Stimulated activated CD4-positive, alpha-beta T cell treated with anti-CD3 and anti-CD28 coated beads, Interleukin-15, amount 100 ng/mL, for 1 hour (primary cell): ENCODE measurements around the gene NRG3.

ENCODE experiments used
- DNase-seq, 2 donors: peaks; one replicate each; pipeline ENCODE4 v3.0.0-alpha.2; 2020; ENCODE audit warnings: low read depth in 1 of 2, low spot score in 1 of 2

Gene NRG3

DNA sequence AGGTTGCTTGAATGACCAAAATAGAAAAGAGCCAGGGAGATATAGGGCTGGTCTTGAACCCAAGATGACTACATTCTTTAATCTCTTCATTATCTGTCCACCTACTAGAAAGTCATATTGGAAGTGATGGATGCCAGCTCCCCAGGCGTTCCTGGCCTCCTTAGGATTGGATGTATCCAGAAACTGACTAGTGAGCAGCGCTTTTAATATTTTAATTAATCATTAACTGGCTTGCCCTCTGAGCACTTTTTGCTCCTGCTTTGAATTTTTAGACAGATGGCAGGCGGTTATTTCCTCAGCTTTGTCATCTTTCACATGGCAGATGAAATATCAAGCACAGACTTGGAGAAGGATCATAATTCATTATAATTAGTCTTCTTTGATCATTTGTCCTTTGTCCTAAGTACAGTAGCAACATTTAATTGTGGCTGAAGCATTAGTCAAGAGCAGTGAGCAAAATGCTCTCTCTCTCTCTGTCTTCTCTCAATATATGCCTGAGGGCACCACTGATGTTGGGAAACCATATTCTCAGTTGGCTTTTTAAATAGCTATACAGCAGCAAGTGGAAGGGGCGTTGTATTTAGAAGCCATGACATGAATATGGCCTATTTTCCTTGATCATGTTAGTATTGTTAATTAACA lies 588.0 kb downstream of the NRG3 start:
- DNase-seq: no peak

DNA sequence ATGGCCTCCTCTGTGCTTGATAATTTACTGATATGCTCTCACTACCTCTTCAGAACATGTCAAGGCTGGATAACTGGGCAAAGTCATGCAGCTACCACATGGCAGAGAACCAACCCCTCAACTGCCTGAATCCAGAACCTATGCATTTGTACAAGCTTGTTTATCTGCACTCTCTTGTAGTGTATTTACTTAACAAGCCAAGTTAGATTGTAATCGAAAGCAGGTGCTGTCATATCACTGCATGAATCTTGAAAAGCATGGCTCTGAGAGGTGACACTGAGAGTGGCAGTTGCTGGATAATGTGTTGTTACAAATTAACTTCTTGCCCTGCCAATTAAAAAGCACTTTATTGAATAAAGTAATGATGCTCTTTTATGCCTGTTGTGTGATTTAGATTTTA lies 588.6 kb downstream of the NRG3 start:
- no peak for DNase-seq

DNA sequence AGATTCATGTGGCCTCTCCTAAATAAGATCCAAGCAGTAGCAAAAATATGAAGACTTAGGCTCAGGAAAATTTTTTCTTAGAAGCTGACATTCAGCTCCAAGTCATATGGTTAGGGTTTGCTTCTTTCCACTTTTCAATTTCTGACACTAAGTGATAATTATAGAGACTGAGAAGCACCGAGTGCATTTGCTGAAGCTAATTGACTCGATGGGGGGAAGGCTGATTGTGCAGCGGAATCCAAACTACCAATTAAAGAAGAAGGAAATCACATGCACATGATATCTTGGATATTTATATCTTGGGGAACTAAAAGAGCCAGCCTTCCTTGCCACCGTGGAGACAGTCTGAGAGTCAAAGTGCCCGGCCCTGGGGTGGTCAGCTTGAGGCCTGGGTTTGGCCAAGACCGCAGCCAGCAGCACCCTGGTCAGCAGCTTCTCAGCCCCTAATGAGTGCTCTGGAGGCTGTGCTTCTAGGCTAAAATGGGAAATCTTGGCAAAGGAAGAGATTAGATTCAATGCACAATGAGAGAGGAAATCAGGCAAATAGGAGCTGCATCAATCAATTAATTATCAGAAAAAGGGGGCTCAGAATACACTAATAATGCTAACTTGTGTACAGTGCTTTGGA lies 589.3 kb downstream of the NRG3 start:
- no peak for DNase-seq

DNA sequence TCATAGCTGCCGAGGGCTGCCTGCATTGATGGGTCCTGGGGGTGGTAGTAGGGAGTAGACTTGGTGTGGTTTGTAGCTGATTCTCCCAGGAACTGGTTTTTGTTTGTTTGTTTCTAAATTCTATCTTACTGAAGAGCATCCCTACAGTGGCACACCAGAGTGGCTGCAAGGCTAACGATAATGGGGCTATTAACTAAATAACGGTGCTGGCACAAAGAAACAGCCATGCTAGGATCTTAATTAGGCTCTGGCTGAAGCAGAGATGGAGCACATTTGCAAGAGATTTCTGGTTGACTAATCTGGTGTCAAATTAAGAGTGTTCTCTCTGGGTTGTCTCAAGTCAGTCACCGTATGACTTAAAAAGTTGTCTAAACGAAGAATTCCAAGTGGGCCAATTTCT lies 590.0 kb downstream of the NRG3 start:
- no peak for DNase-seq

DNA sequence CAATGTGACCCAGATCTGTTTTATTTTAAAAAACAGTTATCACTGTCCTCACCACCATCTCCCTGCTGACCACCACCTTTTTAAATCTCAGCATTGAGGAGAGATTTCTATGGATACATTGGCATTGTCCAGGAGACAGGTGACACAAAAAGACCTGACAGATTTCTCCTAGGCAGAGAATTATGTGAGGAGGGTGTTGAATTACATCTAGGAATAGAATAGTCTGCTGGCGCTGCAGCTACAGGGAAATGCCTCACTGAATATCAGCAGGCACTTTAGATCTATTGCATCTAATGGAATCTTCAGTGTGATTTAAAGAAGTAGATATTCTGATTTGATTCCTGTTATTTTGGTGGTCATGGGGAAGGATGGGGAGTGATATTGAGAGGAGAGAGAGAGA lies 593.5 kb downstream of the NRG3 start:
- DNase-seq: no peak

DNA sequence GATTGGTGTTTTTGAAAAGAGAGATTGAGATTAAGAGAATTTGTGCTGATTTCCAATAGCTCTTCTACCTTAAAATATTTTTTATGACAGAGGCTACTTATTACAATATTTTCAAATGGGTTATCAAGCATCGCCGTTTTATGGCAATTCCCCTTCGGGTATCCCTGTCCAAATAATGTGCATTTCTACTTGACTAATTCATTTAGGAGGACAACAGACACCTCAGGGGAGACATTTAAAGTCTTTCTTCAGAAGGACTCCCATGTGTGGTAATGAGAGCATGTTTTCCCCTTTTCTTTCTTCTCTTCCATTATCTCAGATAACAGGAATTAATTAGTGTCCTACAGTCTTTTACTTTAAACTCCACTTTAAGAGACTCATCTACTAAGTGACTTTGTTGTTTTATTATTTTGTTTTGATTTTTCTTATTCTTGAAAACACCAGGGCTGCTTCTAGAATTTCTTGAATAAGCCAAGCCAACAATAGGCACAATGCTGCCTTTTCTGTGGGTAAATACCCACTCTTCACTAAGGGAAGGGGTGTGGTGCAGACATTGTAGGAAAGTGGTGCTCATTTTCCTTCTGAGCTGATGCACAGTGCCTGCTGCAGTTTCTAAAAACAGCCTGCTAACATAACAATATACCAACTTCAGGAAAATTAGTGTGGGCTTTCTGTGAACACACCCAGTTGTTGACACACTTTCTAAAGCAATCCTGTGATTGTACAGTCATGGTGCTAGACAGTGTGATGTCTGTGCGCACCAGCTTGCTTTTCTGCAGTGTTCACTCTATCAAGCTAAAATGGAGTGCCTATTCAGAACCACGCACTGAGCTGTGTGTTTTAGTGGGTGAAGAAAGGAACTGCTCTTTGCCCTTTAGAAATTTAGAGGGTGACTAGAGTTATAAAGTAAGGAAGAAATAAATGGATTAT lies 597.7 kb downstream of the NRG3 start:
- DNase-seq: no peak

DNA sequence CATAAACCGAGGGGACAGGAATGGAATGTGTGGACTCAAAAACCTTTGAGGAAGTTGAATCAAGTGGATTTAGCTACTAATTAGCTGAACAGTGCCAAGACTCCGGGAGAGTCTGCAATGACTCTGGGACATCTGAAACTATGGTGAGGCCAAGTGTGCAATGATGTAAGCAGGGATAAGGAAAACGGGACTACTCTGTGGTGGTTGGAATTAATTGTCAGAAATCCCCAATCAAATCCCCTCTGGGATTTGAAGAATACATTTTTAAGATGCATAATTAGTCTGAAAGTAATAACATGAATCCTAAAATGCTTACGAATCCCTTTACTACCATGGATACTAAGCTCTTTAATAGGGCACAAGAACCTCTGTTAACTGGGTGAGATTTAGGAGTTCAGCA lies 602.8 kb downstream of the NRG3 start:
- no peak for DNase-seq

DNA sequence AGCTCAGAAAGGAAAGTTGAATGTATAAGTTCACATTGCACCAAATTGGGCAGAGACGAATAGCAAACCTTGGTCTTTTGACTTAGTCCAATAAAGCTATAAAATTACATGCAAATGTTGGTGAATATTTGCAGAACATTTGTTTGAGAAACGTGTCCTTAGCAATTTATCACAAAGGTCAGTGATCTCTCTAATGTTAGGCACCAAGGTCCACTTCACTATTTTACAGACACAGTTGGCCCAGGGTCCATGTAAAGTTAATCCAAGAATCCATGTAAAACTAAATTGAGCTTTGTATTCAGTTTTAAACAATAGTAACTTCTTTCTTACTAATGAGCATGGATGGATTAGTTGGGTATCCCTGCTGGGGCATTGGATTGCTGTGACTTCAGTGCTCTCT lies 617.7 kb downstream of the NRG3 start:
- no peak for DNase-seq

DNA sequence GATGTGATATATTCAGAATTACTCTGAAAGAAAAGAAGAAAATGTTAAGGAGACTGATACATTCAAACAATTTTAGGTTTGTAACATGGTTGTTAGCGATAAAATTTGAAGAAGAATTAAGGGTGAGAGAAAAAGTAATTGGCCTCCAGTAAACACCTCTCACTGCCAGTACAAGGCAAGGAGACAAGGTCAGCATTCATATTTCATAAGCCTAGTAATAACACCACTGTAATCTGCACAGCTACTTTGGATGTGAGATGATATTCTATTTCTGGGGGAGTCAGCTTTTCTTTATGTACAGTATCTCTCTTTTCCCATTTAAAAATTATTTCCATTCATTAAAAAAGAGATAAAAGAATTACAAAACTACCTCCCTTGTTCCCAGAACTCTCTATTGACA lies 621.1 kb downstream of the NRG3 start:
- no peak for DNase-seq

DNA sequence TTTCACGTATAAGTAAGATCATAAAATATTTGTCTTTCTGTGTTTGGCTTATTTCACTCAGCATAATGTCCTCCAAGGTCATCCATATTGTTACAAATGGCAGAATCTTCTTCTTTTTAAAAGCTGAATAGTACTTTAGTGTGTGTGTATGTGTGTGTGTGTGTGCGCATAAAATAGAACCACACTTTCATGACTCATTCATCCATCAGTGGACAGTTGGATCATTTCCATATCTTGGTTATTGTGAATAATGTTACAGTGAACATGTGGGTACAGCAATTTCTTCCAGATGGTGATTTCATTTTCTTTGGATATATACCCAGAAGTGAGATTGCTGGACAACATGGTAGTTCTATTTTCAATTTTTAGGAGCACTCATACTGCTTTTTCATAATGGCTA lies 622.4 kb downstream of the NRG3 start:
- no peak for DNase-seq

DNA sequence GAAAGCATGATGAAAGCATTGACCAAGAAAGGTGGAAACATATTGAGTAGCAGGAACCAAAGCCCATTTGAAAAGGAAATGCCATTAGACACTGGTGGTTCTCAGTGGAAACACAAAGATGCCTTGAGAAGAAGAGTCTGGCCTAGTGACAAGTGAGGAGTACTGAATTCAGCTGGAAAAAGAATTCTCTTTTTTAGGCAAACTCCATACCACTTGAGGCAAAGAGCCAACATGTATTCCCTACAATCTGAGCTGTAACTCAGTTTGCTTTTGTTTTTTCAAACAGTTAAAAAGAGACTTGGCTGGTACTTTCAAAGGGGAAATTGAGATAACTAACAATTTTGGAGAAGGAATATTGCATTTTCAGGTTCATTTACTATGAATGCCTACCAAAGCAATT lies 624.0 kb downstream of the NRG3 start:
- no peak for DNase-seq

DNA sequence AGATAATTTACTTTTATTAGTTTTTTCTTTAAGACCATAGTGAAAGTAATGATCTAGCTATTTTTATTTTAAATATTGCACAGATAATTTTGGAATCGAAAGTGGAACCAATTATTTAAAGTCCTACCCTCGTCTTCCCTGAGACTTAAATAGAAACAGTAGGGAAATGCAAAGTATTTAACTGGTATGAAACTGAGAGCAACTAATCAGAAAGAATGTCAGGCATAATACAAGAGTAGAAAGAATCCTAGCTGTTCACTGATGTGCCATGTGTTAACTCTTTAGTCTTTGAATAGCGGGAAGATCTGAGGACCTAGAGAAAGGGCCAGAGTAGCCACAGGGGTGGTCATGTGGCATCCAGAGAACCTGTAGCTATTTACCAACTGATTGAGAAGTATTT lies 630.0 kb downstream of the NRG3 start:
- DNase-seq: no peak

DNA sequence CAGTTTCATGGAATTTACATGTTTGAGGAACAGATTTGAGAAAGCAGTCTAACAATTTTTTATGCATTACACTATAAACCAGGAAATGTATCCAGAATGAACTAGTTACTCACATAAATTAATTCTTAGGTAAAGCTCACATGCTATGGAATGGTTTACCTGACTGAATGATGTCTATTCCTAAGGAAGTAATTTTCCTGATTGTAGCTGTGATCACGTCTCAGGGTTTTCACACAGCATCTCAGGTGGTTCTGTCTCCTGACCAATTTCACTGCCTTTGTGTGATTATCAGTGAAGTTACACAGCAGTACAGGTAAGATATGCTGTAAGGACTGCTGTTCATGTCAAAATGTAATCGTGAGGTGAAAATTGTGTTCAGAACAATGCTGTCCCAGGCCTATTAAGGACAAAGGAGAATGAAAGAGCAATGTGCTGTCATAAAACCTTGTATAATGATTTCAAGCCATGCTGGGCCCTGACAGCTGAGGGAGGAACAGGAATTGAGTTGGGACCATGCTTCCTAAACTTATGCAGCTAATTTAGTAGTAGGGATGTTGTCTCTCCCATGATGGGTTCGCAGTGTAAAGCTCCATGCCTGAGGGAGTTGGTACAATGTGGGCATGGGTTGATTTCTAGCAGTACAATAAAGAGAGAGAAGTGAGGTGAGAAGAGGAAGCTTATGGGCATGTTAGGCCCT lies 631.8 kb downstream of the NRG3 start:
- DNase-seq: no peak

DNA sequence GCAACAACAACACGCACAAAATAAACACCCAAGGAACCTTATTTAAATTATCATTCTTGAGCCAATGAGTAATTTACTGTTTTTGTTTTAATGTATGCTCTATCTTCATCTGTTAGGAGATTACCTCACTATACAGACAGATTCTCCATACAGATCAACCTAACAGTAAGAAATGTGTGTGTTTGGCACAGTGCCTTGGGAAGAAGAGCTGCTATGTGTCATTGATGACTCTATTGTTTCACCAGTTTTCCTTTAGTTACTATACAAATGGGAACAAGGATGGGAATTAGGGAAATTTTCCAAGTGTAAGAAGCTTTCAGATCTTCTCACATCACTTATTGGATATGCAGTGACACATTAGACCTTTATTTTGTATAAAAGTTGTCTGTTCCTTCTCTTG lies 640.3 kb downstream of the NRG3 start:
- DNase-seq: no peak

DNA sequence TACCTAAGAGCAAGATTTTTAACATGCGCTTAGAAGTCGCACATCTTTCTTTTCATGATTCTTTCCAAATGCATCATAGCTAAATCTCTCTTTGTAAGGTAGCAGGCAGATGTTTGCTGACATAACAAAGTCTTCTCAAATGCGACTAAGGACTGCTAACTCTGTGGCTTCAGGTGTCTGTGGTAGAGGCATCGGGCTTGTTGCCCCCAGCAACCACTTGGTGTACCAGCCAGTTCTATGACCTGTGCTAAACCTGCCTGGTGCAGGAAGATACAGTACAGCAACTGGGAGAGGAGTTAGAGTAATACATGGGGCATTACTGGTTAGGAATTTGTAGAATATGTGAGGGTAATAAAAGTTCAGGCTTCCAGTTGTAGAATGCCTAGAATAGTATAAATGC lies 654.1 kb downstream of the NRG3 start:
- no peak for DNase-seq

DNA sequence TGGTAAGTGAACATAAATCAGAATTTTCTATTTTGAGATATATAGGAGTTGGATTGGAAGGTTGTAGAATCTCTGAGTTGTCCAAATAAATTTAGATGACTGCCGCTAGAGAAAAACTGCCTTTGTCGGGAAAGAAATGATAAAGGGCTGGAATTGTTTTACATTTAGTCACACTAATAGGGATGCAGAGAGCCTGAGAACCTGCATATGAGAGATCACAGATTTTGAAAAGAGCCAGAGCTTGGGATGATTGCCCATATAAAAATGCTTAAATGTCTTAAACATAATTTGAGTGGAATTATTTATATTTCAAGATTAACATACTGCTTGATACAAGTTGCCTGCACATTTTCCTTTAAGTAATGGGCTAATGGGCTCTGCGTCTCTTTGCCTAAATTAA lies 660.5 kb downstream of the NRG3 start:
- no peak for DNase-seq

DNA sequence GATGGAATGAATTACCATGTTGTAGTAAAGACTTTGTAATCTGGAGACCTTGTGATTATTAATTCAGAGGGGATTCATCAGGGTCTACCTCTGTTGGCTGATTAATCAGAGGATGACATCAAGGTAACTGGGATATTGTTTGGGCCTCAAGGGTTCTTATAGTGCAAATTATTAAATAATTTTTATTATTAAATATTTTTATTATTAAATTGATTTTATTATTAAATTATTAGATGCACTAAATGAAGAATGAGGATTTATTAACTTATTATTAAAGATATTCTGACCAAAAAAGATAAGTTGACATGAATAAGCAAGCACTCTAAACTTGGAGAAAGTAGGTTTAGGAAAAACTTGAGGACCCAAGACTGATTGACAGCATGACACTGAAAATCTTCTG lies 661.7 kb downstream of the NRG3 start:
- no peak for DNase-seq

DNA sequence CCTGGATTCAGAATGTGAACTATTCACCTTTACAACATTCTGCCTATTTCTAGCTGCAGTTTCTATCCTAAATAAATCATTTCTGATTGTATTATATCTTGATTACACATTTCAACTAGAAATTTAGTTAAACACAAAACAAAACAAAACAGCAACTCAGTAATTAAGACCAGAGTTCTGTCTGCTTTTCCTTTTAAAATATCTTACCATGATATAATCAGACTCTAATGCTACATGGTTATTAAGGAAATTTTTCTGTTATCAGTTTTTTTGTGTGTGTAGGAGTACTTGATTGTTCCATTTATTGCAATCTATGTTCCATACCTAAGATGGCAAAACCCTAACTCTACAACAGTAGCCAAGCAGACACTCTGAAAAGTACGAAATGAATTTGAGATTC lies 663.3 kb downstream of the NRG3 start:
- DNase-seq: no peak

DNA sequence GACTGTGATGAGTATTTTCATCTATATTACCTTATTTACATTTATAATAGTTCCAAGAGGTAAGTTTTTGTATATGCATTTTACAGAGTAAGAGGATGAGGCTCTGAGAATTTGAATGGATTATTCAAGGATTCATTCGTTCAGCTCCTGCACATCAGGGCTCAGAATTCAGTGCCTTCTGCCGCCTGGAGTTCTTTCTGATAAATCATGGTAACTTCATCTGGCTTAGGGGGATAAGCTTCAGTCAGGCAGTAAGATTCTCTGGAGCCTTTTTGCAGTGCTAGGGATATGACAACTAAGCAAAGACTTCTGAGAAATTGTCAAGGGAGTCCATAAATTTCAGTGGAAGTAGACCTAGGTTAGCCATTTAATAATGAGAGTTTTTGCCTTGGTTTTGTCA lies 668.6 kb downstream of the NRG3 start:
- DNase-seq: no peak

DNA sequence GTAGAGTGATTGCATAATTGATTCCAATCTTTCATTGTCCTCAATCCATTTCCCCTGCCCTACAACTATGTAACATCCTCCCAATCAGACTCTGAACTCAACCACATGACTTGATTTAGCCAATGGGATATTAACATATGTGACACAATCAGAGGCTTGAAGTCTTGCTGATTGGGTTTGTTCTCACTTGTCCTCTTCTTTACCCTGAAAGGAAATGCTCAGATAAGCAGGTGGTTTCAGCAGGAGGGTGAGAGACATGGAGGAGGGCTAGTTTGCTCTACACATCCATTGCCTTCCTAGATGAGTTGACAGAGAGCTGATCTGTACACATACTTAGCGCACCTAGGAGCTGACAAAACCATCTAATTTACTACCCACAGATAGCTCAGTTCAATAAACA lies 669.4 kb downstream of the NRG3 start:
- DNase-seq: no peak

DNA sequence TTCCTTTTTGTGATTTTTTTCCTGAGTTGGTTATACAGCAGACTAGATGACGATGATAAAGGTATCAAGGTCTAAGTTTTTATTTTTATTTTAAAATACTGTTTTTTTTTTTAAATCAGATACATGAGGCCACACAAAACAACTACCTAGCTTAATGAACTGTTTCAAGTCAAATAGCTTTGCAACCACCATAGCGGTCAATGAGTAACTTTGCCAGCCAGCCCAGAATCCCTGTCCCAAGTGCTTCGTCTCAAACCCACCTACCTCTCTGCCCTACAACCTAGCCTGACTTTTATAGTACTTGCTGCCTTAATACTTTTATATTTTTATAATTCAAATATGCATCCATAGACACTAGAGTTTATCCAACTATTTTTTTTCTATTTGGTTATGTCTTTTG lies 676.5 kb downstream of the NRG3 start:
- no peak for DNase-seq

DNA sequence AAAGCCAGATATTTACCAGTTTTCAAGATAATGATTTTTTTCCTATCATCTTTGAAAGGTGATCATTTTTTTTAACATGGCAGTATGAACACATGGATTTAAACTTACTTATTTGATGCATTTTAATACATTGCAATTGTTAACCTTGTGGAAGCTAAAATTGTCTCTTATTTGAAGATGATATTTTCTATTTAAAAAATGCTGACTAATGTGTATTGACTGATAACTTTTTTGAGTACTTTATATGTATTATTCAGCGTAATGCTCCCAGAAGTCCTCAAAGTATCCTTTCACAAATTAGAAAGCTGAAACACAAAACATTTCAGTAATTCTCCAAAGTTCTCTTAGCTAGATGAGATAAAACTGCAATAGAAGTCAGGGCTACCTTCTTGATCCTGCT lies 677.3 kb downstream of the NRG3 start:
- no peak for DNase-seq
